GM23338 (cell line): ENCODE results near the gene WDR1. TPM values are rescaled to one million over a fixed set of nuclear protein-coding genes. Genes with fewer than 3 reads are reported as not detected.

Experiments used
- ATAC-seq: fragments of 200-7000 bp; cut with Tn5 transposase; 3 replicates; pipeline ENCODE4 v1.9.1; 2020
- DNase-seq: peaks from one replicate; pipeline ENCODE4 v3.0.0-alpha.2; 2015; ENCODE audit warnings: low spot score
- H2AFZ ChIP-seq: fragments of 200-600 bp; sonication (generic); 2 replicates; pipeline ENCODE4 v1.8.0; 2016; ENCODE audit warnings: antibody characterized with exemption, mild to moderate bottlenecking, moderate library complexity
- H3F3A ChIP-seq: fragments of 200-600 bp; sonication (generic); replicated peaks from 2 replicates; pipeline ENCODE4 v1.8.0; 2017; ENCODE audit warnings: antibody characterized with exemption, mixed run types, low read depth
- H3K27ac ChIP-seq: fragments of 200-600 bp; sonication (generic); 2 replicates; pipeline ENCODE4 v1.6.1; 2016; ENCODE audit warnings: low read depth
- H3K27me3 ChIP-seq: fragments of 200-600 bp; sonication (generic); 2 replicates; pipeline ENCODE4 v1.8.0; 2016; ENCODE audit warnings: mild to moderate bottlenecking, mixed run types, moderate library complexity; ENCODE audit not compliant: insufficient read depth
- H3K36me3 ChIP-seq: fragments of 200-600 bp; sonication (generic); 2 replicates; pipeline ENCODE4 v1.8.0; 2016; ENCODE audit warnings: mild to moderate bottlenecking; ENCODE audit not compliant: insufficient read depth
- H3K4me1 ChIP-seq: fragments of 200-600 bp; sonication (generic); 2 replicates; pipeline ENCODE4 v1.8.0; 2016; ENCODE audit warnings: mild to moderate bottlenecking, moderate library complexity; ENCODE audit not compliant: insufficient read depth
- H3K4me2 ChIP-seq: fragments of 200-600 bp; sonication (generic); 2 replicates; pipeline ENCODE4 v1.7.1; 2017; ENCODE audit warnings: mixed run types
- H3K4me3 ChIP-seq: fragments of 200-600 bp; sonication (generic); 2 replicates; pipeline ENCODE4 v1.6.1; 2016; ENCODE audit warnings: mixed run types
- H3K79me2 ChIP-seq: fragments of 200-600 bp; sonication (generic); replicated peaks from 2 replicates; pipeline ENCODE4 v1.8.0; 2017; ENCODE audit warnings: mild to moderate bottlenecking; ENCODE audit not compliant: insufficient read depth
- H3K9me2 ChIP-seq: fragments of 200-600 bp; sonication (generic); 2 replicates; pipeline ENCODE4 v1.8.0; 2017; ENCODE audit not compliant: insufficient read depth
- H4K20me1 ChIP-seq: fragments of 200-600 bp; sonication (generic); replicated peaks from 2 replicates; pipeline ENCODE4 v1.8.0; 2017; ENCODE audit warnings: mild to moderate bottlenecking; ENCODE audit not compliant: insufficient read depth
- H3K27ac Mint-ChIP-seq: 2 replicates; pipeline ENCODE4 v1.8.0; 2020; ENCODE audit warnings: inconsistent platforms, mild to moderate bottlenecking, moderate library complexity, mixed read lengths
- H3K27me3 Mint-ChIP-seq: 3 replicates; pipeline ENCODE4 v1.8.0; 2022; ENCODE audit warnings: low read depth, mild to moderate bottlenecking, moderate library complexity, mixed read lengths, inconsistent platforms; ENCODE audit not compliant: insufficient read depth, poor library complexity
- H3K36me3 Mint-ChIP-seq: 3 replicates; pipeline ENCODE4 v1.8.0; 2021; ENCODE audit warnings: low read depth, mild to moderate bottlenecking, inconsistent platforms, moderate library complexity, mixed read lengths
- H3K4me1 Mint-ChIP-seq: 3 replicates; pipeline ENCODE4 v1.8.0; 2020; ENCODE audit warnings: mild to moderate bottlenecking, inconsistent platforms, mixed read lengths
- H3K4me3 Mint-ChIP-seq: 3 replicates; pipeline ENCODE4 v1.8.0; 2021; ENCODE audit warnings: moderate library complexity, mild to moderate bottlenecking, inconsistent platforms, mixed read lengths
- H3K9me3 Mint-ChIP-seq: 3 replicates; pipeline ENCODE4 v1.8.0; 2020; ENCODE audit warnings: moderate library complexity, mild to moderate bottlenecking, inconsistent platforms, mixed read lengths
- CREB1 ChIP-seq: fragments of 250-450 bp; sonication (Bioruptor Pico); IDR thresholded peaks from 2 replicates; pipeline ENCODE4 v1.5.0; 2020; ENCODE audit warnings: low read depth, mild to moderate bottlenecking, moderate library complexity
- EZH2 ChIP-seq: fragments of 200-600 bp; sonication (generic); IDR thresholded peaks from one replicate; pipeline ENCODE4 v1.8.0; 2017; ENCODE audit warnings: antibody characterized with exemption, mild to moderate bottlenecking, low read depth; ENCODE audit not compliant: unreplicated experiment
- JUNB ChIP-seq: IDR thresholded peaks from one replicate; pipeline ENCODE4 v1.6.1; 2016; ENCODE audit warnings: antibody characterized with exemption; ENCODE audit not compliant: unreplicated experiment
- NANOG ChIP-seq: IDR thresholded peaks from 2 replicates; pipeline ENCODE4 v1.6.1; 2016; ENCODE audit warnings: antibody characterized with exemption, borderline replicate concordance
- POLR2AphosphoS5 ChIP-seq: IDR thresholded peaks from 2 replicates; pipeline ENCODE4 v1.6.1; 2016; ENCODE audit warnings: antibody characterized with exemption, low read depth
- STAT1 ChIP-seq: IDR thresholded peaks from one replicate; pipeline ENCODE4 v1.6.1; 2016; ENCODE audit warnings: antibody characterized with exemption; ENCODE audit not compliant: unreplicated experiment
- polyA plus RNA-seq: library from polyadenylated mRNA; unstranded; fragments of >200 nt; fragmentation: Nextera tagmentation; extraction: Ambion mirVana; gene quantifications from 2 replicates; pipeline ENCODE4 v1.2.1, GENCODE V29; 2016
- total RNA-seq: library from RNA; depleted of rRNA; stranded (reverse); fragments of >200 nt; shearing (Covaris generic); gene quantifications from 2 replicates; pipeline ENCODE4 v1.2.3, GENCODE V29; 2014
- TF ChIP-seq, protein P1 (sequence below): fragments of 250-450 bp; sonication (Bioruptor Pico); IDR thresholded peaks from 2 replicates; pipeline ENCODE4 v1.5.0; 2020; ENCODE audit warnings: mild to moderate bottlenecking, moderate library complexity
- TF ChIP-seq, protein P2 (sequence below): IDR thresholded peaks from 2 replicates; pipeline ENCODE4 v1.6.1; 2016; ENCODE audit warnings: antibody characterized with exemption

The WDR1 gene
- total and polyA plus RNA-seq, 2 experiments from 2014 or later = 93.2 to 248 TPM

DNA sequence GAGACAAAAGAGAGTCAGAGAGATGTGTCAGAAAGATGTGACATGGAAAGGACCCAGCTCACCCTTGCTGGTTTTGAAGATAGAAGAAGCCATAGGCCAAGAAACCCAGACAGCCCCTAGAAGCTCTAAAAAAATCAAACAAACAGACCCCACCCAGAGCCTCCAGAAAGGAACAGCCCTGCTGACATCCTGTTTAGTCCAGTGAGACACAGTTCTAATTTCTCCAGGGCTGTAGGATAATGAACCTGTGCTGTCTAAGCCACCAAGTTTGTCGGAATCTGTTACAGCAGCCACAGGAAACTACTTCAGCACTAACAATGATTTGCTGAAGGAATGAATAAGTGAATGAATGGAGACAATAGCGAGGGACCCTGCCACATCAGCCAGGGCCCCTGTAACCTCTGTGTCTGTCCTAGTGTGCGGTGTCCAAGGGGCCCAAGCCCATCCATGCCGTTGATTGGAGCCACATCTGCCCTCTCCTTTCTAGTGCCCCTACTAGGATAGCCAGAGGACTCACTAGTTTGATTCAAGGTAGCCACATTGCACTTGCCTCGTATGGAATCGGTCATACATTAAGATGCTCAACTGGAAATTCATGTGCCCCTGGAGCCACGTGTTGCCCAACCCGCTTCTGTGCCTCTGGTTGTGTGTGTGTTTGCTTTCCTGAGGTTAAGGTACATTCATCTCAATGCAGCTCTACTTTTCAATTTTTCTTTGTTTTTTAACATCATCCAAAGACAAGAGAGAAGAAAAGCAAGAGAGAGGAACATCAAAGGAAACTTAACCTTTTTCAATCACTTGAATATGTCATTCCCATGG, 62.8 kb downstream of the WDR1 start (continued):
- TF ChIP-seq, protein P1, sequence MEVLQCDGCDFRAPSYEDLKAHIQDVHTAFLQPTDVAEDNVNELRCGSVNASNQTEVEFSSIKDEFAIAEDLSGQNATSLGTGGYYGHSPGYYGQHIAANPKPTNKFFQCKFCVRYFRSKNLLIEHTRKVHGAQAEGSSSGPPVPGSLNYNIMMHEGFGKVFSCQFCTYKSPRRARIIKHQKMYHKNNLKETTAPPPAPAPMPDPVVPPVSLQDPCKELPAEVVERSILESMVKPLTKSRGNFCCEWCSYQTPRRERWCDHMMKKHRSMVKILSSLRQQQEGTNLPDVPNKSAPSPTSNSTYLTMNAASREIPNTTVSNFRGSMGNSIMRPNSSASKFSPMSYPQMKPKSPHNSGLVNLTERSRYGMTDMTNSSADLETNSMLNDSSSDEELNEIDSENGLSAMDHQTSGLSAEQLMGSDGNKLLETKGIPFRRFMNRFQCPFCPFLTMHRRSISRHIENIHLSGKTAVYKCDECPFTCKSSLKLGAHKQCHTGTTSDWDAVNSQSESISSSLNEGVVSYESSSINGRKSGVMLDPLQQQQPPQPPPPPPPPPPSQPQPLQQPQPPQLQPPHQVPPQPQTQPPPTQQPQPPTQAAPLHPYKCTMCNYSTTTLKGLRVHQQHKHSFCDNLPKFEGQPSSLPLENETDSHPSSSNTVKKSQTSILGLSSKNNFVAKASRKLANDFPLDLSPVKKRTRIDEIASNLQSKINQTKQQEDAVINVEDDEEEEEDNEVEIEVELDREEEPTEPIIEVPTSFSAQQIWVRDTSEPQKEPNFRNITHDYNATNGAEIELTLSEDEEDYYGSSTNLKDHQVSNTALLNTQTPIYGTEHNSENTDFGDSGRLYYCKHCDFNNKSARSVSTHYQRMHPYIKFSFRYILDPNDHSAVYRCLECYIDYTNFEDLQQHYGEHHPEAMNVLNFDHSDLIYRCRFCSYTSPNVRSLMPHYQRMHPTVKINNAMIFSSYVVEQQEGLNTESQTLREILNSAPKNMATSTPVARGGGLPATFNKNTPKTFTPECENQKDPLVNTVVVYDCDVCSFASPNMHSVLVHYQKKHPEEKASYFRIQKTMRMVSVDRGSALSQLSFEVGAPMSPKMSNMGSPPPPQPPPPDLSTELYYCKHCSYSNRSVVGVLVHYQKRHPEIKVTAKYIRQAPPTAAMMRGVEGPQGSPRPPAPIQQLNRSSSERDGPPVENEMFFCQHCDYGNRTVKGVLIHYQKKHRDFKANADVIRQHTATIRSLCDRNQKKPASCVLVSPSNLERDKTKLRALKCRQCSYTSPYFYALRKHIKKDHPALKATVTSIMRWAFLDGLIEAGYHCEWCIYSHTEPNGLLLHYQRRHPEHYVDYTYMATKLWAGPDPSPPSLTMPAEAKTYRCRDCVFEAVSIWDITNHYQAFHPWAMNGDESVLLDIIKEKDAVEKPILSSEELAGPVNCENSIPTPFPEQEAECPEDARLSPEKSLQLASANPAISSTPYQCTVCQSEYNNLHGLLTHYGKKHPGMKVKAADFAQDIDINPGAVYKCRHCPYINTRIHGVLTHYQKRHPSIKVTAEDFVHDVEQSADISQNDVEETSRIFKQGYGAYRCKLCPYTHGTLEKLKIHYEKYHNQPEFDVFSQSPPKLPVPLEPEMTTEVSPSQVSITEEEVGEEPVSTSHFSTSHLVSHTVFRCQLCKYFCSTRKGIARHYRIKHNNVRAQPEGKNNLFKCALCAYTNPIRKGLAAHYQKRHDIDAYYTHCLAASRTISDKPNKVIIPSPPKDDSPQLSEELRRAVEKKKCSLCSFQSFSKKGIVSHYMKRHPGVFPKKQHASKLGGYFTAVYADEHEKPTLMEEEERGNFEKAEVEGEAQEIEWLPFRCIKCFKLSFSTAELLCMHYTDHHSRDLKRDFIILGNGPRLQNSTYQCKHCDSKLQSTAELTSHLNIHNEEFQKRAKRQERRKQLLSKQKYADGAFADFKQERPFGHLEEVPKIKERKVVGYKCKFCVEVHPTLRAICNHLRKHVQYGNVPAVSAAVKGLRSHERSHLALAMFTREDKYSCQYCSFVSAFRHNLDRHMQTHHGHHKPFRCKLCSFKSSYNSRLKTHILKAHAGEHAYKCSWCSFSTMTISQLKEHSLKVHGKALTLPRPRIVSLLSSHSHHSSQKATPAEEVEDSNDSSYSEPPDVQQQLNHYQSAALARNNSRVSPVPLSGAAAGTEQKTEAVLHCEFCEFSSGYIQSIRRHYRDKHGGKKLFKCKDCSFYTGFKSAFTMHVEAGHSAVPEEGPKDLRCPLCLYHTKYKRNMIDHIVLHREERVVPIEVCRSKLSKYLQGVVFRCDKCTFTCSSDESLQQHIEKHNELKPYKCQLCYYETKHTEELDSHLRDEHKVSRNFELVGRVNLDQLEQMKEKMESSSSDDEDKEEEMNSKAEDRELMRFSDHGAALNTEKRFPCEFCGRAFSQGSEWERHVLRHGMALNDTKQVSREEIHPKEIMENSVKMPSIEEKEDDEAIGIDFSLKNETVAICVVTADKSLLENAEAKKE (CRISPR knock-in tag) = no peak
- no peak for TF ChIP-seq JUNB
- TF ChIP-seq STAT1 = no peak
- TF ChIP-seq, protein P2, sequence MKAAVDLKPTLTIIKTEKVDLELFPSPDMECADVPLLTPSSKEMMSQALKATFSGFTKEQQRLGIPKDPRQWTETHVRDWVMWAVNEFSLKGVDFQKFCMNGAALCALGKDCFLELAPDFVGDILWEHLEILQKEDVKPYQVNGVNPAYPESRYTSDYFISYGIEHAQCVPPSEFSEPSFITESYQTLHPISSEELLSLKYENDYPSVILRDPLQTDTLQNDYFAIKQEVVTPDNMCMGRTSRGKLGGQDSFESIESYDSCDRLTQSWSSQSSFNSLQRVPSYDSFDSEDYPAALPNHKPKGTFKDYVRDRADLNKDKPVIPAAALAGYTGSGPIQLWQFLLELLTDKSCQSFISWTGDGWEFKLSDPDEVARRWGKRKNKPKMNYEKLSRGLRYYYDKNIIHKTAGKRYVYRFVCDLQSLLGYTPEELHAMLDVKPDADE = no peak
- TF ChIP-seq EZH2 = no peak

DNA sequence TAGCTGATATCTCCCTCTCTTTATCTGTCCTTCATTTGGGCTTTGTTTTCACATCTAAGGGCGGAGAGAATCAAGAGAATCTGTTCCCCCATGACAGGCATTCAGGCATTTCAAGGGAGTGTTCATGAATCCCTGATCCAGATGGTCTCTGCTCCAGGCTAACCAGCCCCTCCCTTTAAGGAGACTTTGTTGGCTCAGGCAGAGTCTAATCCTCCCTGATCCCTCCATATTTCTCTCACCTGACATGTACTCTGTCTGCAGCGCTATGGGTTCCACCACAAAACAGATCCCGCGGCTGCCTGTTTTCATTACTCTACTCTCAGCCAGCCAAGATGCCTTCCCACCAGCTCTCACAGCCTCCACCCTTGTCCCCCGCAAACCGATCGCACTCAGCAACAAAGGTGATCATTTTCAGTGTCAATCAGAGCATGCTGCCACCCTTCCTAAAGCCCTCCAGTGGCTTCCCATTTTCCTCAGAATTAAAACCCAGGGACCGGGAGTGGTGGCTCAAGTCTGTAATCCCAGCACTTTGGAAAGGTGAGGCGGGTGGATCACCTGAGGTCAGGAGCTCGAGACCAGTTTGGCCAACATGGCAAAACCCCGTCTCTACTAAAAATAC, 65.0 kb downstream of the WDR1 start:
- Histone ChIP-seq H4K20me1 (no peaks in the 10 kb centered on the region), H3K79me2 (no peaks in the 10 kb centered on the region), H3K36me3 (no peaks in the 10 kb centered on the region), H3K27ac (no peak overlapping the region), H3K9me2 (no peaks in the 10 kb centered on the region), H3K4me2 (no peak overlapping the region), H3K4me1 (peaks cover 13% of the 10 kb centered on the region), H3F3A (no peaks in the 10 kb centered on the region), H2AFZ (0 out of 2 replicates have a peak overlapping the region, but pooled peaks have one; percentile 10), H3K27me3 (no peaks in the 10 kb centered on the region), H3K4me3 (no peak overlapping the region)
- TF ChIP-seq EZH2 = no peak
- TF ChIP-seq CREB1 (CRISPR knock-in tag) = no peak
- no peak for TF ChIP-seq POLR2AphosphoS5
- TF ChIP-seq NANOG = no peak
- peaks cover 3% of the 10 kb centered on the region for H3K27me3 Mint-ChIP-seq
- DNase-seq (no peak), ATAC-seq (no peak)
- H3K9me3 Mint-ChIP-seq = no peaks in the 10 kb centered on the region
- H3K4me3 Mint-ChIP-seq = no peak overlapping the region
- H3K4me1 Mint-ChIP-seq = peaks cover 29% of the 10 kb centered on the region
- no peaks in the 10 kb centered on the region; the same call in 2 of the 3 replicates for H3K36me3 Mint-ChIP-seq
- H3K27ac Mint-ChIP-seq = no peak overlapping the region; the same call in 1 of the 2 replicates
